GM12873 (cell line): ENCODE results near the gene SEMA6D.

Experiments
- TF ChIP-seq, protein P1 (sequence below): IDR thresholded peaks from 2 replicates; pipeline ENCODE4 v1.5.1; 2012; ENCODE audit warnings: low read depth, mild to moderate bottlenecking, moderate library complexity, low read length, control low read depth; ENCODE audit not compliant: insufficient read depth; ENCODE audit errors: missing control alignments

Gene SEMA6D

DNA sequence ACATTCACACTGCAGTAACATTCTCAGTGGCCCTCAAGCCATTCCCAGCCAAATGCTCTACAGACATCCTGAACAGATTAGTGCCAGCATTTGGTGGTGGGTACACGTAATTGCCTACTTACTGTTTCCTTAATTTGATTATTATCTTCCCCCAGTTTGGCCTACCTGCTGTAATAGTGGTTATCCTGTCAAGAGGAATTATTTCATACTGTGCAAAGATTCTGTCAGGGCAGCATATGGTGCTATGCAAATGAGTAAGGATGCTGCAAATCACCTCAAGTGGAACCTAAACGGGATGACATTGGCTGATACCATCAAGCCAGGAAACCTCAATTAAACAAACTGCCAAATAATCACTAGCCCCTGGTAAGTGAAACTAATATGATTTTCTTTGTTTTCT lies 88.7 kb downstream of the SEMA6D start:
- TF ChIP-seq, protein P1, sequence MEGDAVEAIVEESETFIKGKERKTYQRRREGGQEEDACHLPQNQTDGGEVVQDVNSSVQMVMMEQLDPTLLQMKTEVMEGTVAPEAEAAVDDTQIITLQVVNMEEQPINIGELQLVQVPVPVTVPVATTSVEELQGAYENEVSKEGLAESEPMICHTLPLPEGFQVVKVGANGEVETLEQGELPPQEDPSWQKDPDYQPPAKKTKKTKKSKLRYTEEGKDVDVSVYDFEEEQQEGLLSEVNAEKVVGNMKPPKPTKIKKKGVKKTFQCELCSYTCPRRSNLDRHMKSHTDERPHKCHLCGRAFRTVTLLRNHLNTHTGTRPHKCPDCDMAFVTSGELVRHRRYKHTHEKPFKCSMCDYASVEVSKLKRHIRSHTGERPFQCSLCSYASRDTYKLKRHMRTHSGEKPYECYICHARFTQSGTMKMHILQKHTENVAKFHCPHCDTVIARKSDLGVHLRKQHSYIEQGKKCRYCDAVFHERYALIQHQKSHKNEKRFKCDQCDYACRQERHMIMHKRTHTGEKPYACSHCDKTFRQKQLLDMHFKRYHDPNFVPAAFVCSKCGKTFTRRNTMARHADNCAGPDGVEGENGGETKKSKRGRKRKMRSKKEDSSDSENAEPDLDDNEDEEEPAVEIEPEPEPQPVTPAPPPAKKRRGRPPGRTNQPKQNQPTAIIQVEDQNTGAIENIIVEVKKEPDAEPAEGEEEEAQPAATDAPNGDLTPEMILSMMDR, result no peak

DNA sequence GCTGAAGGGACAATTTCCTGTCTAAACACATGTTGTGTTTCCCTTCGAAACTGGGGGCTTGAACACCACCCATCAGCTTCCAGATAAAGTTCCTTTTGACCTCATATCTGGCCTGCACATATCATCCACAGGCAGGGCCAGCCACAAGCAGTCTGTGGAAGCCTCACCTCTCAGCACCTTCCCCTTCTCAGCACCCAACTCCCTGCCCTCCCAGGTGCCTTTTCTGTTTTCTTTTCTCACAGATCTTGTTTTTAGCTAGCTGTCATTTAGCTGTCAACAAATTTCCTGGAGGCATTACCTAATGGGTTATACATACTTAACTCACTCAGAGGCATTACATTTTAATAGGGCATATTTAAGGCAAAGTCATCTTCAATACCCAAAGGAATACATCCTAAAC lies 93.9 kb downstream of the SEMA6D start:
- TF ChIP-seq, protein P1, result no peak

DNA sequence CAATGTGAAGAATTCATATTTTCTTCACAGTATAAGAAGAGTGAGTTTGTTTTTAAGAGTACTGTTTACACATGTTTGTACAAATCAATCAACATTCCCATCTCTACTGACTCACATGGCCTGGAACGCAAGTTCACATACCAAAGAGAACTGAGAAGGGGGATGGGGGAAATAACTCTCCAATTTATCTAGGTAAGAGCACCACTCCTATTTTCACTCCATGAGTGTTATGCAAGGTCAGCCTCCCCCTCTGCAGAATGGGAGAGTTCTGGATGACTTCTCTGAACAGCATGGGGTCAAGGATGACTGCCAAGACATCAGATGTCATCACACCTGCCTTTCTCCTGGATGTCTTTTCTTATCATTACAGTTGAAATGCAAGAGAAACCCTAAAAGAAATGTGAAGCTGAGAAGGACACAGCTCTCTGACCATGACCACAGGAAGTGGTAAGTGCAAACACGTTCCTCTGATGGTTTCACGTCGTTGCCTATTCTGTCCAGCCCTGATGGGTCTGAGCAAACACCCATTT lies 95.2 kb downstream of the SEMA6D start:
- TF ChIP-seq, protein P1, result no peak

DNA sequence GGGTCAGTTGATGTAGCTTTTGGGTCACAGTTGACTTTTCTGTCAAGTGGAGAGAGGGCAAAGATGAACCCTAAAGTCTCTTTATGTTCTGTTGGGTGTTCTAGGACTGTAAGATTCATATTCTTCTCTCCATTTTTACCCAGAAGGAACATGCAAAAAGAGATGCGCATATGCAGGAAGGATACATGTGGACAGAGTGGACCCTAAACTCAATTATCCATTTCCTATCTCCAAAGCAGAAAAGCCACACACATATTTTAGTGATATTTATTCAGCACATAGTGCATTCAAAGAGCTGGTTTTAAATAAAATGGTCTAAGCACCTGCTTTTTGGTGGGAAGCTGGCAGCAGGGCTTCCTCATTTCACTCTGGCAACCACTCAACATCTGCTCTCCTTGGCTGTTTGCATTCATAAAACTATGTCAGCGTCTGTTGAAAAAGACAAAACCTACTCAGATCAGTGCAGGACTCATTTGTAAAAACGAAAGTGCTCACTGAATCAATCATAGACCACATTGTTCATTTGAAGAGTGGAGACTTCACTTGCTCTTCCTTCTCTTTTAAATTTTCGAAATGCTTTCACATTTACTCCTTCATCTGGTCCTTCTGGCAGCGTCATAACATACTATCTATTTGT lies 96.6 kb downstream of the SEMA6D start:
- TF ChIP-seq, protein P1, result no peak

DNA sequence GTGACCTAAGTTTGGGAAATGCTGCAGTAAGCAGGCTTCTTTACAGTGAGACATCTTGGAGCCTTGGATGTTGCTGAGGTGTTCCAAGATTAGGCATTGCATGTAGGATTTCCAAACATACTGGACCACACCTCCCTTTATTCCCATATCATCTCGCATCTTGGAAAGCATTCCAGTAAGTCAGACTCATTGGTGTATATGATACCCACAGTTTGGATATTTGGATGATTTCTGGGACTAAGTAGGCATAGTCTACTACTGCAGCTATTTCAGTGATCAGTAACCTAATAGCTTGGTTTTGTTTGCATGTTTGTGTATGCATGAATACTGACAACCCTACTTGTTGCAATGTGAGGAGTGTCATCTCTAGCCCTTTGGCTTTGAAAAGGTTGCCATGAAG lies 97.3 kb downstream of the SEMA6D start:
- TF ChIP-seq, protein P1, result no peak

DNA sequence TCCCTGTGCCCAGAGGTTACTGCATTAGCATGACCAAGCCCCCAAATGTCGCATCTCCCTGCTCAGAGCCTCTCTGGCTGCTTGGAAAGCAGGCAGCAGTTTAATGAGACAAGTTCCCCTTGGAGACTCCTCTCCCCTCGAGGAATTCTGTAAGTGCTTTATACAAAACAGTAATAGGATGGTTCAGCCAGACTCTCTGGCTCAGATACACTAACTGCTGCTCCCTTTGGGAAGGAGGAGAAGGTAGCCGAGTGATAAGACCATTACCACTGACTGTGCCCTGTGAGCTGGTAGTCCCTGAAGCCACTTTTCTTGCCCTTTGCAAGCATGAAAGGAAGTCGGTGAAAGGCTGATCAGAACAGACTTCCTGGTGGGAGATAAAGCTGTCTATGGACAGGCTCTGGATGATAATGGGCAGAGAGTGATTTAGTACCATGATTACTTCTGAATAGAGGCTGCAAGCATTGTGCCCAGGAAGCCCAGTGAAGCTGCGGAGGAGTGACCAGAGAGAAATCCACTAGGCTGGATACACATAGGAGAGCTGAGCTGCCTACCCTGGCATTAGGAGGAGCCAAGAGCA lies 100.8 kb downstream of the SEMA6D start:
- TF ChIP-seq, protein P1, result no peak

DNA sequence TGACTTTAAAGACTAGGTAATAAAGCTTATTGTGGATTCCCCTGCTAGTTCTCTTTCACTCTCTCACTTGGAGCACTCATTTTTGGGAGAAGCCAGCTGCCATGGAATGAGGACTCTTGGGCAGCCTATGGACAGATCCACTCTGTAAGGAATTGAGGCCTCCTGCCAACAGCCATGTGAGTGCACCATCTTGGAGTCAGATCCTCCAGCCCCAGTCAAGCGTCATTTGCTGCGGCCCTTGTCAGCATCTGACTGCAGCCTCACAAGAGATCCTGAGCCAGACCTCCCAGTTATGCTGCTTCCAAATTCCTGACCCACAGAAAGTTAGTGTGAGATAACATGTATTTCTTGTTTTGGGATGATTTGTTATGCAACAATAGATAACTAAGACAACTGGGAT lies 101.9 kb downstream of the SEMA6D start:
- TF ChIP-seq, protein P1, result no peak
